Spinal cord (tissue), 10 donors: ENCODE measurements around the gene EPOP. TPM values are rescaled to one million over a fixed set of nuclear protein-coding genes. Genes with fewer than 3 reads are reported as not detected.

Experiments
- DNase-seq, 6 donors: peaks; one replicate each; pipeline versions ENCODE4 v3.0.0 to v3.0.0-alpha.2; 2013 to 2015; ENCODE audit warnings: low spot score in 6 of 6, low read depth in 4 of 6
- H3K27ac ChIP-seq: one replicate; pipeline ENCODE4 v1.5.1; 2013; ENCODE audit warnings: low read depth, low read length, control low read depth
- H3K27me3 ChIP-seq: one replicate; pipeline ENCODE4 v1.6.1; 2013; ENCODE audit warnings: low read length; ENCODE audit not compliant: control insufficient read depth, insufficient read depth
- H3K36me3 ChIP-seq: one replicate; pipeline ENCODE4 v1.6.1; 2013; ENCODE audit warnings: low read length; ENCODE audit not compliant: control insufficient read depth, insufficient read depth
- H3K4me1 ChIP-seq: one replicate; pipeline ENCODE4 v1.6.1; 2013; ENCODE audit warnings: low read length; ENCODE audit not compliant: control insufficient read depth, insufficient read depth
- H3K4me3 ChIP-seq: one replicate; pipeline ENCODE4 v1.5.1; 2013; ENCODE audit warnings: low read depth, low read length, control low read depth
- H3K9me3 ChIP-seq: one replicate; pipeline ENCODE4 v1.6.1; 2013; ENCODE audit warnings: low read length; ENCODE audit not compliant: control insufficient read depth, insufficient read depth
- WGBS: methylation state at CpG from one replicate; pipeline ENCODE4 v1.1.5; 2013; ENCODE audit warnings: missing lambda C conversion rate; ENCODE audit not compliant: insufficient coverage; 5-methylcytosine and 5-hydroxymethylcytosine counted together
- polyA plus RNA-seq, 2 donors: library from polyadenylated mRNA; unstranded; fragments of 120-200 nt; gene quantifications; one replicate each; pipeline ENCODE4 v1.2.1, GENCODE V29; 2013; ENCODE audit not compliant: insufficient read length in 2 of 2
- total RNA-seq, 2 donors: library from RNA; depleted of rRNA in 1 of 2; stranded (reverse); fragments of 120-200 nt in 1 of 2; fragments of >200 nt in 1 of 2; gene quantifications; one replicate each; pipeline versions ENCODE4 v1.2.3 to v1.2.4, GENCODE V29; 2013 to 2014
- donor health status: healthy.

The EPOP gene
- total and polyA plus RNA-seq, 4 donors: 0.50 to 2.3 (median 1.9) TPM

DNA sequence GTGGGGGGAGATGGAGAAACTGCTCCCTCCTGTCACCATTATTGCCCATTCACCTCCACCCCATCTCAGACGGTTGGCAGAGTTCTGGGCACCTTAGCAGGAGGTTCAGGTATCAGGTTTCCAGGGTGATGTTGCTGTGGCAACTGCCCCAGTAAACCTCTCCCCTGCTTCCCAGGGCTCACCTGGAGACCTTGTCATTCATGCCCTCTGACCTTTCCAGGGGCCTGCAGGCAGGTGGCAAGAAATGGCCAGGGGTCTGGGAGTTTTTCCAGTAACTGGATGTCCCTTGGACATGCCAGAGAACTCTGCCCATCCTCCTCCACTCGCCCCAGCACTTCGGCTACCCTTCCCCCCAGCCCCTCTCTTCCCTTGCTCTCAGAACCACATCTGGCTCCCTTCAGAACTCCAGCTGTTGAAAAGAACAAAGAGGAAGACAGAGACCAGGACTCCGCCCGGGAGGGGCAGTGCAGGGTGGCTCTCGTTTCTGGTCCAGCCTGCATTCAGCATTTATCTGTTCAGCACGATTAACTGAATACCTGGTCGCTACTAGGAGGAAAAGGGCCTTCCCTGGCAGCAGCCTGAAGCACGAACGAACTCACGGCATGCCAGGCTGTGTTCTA is 38.8 kb upstream of the EPOP start:
- 71% methylated on average over 7 of the region's 11 CpGs for WGBS
- Histone ChIP-seq H3K27ac (no peak overlapping the region), H3K9me3 (no peaks in the 10 kb centered on the region), H3K27me3 (no peaks in the 10 kb centered on the region), H3K4me3 (no peak overlapping the region), H3K4me1 (no peaks in the 10 kb centered on the region), H3K36me3 (peaks cover 94% of the 10 kb centered on the region)
- DNase-seq: no peak

GRCh38 chr17:38712593-38712992 is 37.8 kb upstream of the EPOP start:
- H3K27ac ChIP-seq: no peak overlapping the region
- no peak for DNase-seq
- no peaks in the 10 kb centered on the region for H3K9me3 ChIP-seq
- no peak overlapping the region for H3K4me3 ChIP-seq
- H3K4me1 ChIP-seq: peaks cover 2% of the 10 kb centered on the region
- no peaks in the 10 kb centered on the region for H3K27me3 ChIP-seq
- H3K36me3 ChIP-seq: peaks cover 91% of the 10 kb centered on the region
- 90% methylated on average over 2 of the region's 10 CpGs for WGBS

- H3K4me1 ChIP-seq: peaks cover 8% of the 10 kb centered on the region
- H3K27ac ChIP-seq: no peak overlapping the region
- H3K9me3 ChIP-seq: no peaks in the 10 kb centered on the region
- no peak for DNase-seq
- 80% methylated on average over 22 of the region's 26 CpGs for WGBS
- no peaks in the 10 kb centered on the region for H3K27me3 ChIP-seq
- H3K4me3 ChIP-seq: no peak overlapping the region
- peaks cover 91% of the 10 kb centered on the region for H3K36me3 ChIP-seq
These were observed 37.2 kb upstream of the EPOP start for GRCh38 chr17:38711792-38712571.

DNA sequence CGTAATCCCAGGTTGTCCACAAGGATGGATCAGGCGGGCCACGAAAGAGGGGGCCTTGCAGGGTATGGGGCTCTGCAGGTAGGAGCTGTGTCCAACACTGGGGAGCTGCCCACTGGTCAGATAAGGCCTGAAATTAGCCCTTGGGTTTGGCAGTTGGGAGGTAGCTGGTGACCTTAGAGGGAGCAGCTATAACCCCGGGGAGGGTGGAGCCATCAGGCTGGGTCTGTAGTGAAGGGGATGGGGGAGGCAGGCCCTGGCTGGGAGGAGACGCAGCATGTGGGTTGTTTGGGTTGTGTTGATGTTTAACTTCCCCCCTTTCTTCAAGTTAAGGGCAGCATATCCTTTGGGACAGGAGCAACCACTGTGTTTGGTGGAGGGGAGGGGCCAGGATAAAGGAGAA is 36.2 kb upstream of the EPOP start:
- peaks cover 18% of the 10 kb centered on the region for H3K4me1 ChIP-seq
- 58% methylated on average over 4 of the region's 5 CpGs for WGBS
- DNase-seq: no peak
- no peak overlapping the region for H3K4me3 ChIP-seq
- no peak overlapping the region for H3K27ac ChIP-seq
- no peaks in the 10 kb centered on the region for H3K9me3 ChIP-seq
- peaks cover 81% of the 10 kb centered on the region for H3K36me3 ChIP-seq
- no peaks in the 10 kb centered on the region for H3K27me3 ChIP-seq

DNA sequence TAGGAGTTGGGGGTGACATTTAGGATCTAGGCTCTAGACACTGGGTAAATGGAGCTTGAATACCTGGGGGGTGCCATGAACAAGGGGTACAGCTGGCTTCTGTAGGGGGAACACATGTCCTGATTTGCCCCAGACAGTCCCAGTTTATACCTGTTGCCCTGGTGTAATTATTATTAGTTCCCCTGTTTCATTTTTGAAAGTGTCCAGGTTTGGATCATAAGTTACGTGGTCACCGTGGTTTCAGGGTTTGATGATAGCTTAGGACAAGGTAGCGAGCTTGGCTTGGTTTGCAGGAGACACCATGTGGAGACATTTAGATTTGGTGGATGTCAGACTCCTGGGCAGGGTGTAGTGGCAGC is 35.8 kb upstream of the EPOP start:
- no peaks in the 10 kb centered on the region for H3K27me3 ChIP-seq
- no peak overlapping the region for H3K4me3 ChIP-seq
- no peak overlapping the region for H3K27ac ChIP-seq
- H3K36me3 ChIP-seq: peaks cover 77% of the 10 kb centered on the region
- no peaks in the 10 kb centered on the region for H3K9me3 ChIP-seq
- no peak for DNase-seq
- 94% methylated on average over 3 of the region's 3 CpGs for WGBS
- H3K4me1 ChIP-seq: peaks cover 20% of the 10 kb centered on the region

- no peaks in the 10 kb centered on the region for H3K27me3 ChIP-seq
- H3K4me3 ChIP-seq: no peak overlapping the region
- WGBS: 70% methylated on average over 11 of the region's 13 CpGs
- no peak overlapping the region for H3K27ac ChIP-seq
- peaks cover 20% of the 10 kb centered on the region for H3K4me1 ChIP-seq
- no peak for DNase-seq
- H3K36me3 ChIP-seq: peaks cover 71% of the 10 kb centered on the region
- no peaks in the 10 kb centered on the region for H3K9me3 ChIP-seq
These were observed 35.3 kb upstream of the EPOP start for GRCh38 chr17:38709864-38710603.

- Histone ChIP-seq H3K27me3 (no peaks in the 10 kb centered on the region), H3K4me1 (peaks cover 26% of the 10 kb centered on the region), H3K9me3 (no peaks in the 10 kb centered on the region), H3K36me3 (peaks cover 65% of the 10 kb centered on the region), H3K27ac (no peak overlapping the region), H3K4me3 (no peak overlapping the region)
- DNase-seq: no peak
- 89% methylated on average over 17 of the region's 18 CpGs for WGBS
These were observed 34.5 kb upstream of the EPOP start for GRCh38 chr17:38709104-38709820.

DNA sequence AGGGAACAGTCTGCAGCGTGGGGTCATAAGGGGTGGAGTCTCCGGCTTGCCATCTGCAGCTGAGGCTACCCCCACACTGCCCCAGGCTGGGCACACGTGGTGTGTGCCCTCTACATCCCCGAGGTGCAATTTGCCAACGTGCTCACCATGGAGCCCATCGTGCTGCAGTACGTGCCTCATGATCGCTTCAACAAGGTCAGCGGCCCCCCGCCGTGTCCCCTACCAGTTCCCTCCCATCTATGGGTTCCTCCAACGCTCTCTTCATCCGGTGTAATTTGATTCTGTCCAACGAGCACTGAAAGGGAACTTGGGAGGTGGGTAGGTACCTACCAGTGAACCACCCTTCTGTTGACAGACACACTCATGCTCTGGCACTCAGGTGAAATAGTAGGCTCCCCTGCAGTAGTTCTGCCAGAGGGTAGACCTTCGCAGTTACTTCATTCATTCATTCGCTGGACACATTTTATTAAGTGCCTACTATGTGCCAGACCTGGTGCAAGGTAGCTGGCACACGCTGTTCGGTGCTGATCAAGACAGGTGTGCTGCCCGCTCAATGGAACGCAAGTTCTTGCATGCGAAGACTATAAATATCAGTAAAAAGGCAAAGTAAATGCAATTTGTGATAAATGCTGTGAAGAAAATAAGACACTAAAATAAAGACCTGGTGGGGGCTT is 33.1 kb upstream of the EPOP start:
- H3K4me1 ChIP-seq: peaks cover 41% of the 10 kb centered on the region
- 78% methylated on average over 13 of the region's 21 CpGs for WGBS

More for the DNA sequence above, 33.1 kb upstream of the EPOP start:
- H3K4me3 ChIP-seq: no peak overlapping the region
- H3K27me3 ChIP-seq: peaks cover 14% of the 10 kb centered on the region
- H3K27ac ChIP-seq: no peak overlapping the region
- no peaks in the 10 kb centered on the region for H3K9me3 ChIP-seq
- H3K36me3 ChIP-seq: peaks cover 50% of the 10 kb centered on the region
- no peak for DNase-seq
